ENCODE data around the gene ATXN7L3.
"Not testable (repeated sequence)": the region's sequence is repeated elsewhere in the genome, so short reads cannot be mapped to it uniquely, and the experiment has no call there.

The ATXN7L3 gene, protein sequence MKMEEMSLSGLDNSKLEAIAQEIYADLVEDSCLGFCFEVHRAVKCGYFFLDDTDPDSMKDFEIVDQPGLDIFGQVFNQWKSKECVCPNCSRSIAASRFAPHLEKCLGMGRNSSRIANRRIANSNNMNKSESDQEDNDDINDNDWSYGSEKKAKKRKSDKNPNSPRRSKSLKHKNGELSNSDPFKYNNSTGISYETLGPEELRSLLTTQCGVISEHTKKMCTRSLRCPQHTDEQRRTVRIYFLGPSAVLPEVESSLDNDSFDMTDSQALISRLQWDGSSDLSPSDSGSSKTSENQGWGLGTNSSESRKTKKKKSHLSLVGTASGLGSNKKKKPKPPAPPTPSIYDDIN

DNA sequence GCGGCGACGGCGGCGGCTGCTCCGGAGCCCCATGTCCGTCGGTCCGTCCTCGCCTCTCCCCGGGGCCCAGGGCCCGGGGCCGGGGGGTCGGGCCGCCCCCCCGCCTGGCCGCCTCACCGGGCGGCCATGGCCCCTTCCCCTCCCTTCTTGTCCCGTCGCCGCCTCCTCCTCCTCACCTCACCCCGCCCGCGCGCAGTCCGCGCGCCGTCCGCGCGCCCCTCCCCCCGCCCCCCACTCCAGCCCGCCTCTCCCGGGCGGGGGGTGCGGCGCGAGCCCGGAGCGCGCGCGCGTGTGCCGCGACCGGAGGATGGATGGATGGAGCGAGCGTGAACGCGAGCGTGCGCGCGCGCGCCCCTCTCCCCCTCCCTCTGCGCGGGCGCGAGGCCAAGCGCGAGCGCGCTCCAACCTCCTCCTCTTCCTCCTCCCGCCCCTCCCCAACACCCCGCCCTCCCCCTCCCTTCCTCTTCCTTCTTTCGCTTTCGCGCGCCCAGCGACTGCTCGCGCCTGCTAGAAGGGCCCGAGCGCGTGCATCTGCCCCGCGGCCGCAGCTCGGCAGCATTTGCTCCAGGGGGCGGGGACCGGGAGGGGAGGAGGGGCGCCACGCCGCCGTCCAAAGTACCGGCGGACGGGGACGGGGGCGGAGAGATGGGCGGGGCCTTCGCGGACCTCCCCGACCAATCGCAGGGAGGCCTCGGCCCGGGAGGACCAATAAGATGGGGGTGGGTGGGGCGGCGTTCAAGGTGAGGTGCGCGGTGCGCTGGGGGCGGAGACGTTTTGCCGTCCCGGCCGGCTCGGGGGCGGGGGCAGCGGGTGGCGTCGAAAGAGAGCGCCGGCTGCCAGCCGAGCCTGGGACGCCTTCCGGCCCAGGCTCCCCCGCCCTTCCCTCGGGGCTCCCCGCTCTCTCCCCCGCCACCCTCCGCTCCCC is at the start of gene ATXN7L3:
TSS of gene ATXN7L3 (minus strand) at position 332 of the 925 bp plus-strand sequence. CDS start 1,814 bp downstream, outside the sequence.
- peak; percentile 100 for DNase-seq

DNA sequence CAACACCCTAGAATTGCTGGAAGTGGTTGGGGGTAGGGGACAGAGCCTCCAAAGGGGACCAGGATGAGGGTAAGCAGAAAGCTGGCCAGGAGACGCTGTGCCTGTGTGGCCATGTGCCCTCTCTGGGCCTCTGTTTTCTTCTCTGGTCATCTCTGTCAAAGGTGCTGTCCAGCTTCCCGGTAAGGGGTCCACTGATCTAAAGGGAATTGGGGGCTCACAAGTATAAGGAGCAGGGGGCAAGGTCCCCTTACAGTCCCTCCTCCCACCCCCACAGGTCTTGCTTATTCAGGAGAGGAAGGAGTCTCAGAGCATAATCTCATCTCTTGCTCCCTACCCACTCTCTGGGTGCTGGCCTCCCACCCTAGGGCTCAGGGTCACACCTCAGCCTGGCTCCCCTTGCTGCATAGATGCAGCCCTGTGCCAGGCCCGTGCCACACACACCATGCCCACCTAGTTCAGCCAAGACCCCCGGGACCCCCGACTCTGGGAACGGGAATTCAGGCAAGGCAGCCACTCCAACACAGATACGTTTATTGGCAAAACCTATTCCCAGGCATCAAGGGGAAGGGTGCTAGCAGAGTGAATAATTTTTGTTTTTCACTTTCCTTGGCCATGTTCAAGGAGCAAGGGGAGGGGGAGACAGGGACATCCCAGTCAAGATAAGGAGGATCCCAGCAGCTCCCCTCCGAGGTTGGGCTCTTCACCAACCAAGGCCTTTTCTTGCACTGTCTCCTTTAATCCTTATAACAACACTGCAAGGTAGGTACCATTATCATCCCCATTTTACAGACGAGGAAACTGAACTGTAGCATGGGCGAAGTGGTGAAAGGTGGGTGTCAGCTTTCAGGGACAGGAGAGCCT is 48.4 kb upstream of the ATXN7L3 start:
- DNase-seq, result peak; percentile 10

DNA sequence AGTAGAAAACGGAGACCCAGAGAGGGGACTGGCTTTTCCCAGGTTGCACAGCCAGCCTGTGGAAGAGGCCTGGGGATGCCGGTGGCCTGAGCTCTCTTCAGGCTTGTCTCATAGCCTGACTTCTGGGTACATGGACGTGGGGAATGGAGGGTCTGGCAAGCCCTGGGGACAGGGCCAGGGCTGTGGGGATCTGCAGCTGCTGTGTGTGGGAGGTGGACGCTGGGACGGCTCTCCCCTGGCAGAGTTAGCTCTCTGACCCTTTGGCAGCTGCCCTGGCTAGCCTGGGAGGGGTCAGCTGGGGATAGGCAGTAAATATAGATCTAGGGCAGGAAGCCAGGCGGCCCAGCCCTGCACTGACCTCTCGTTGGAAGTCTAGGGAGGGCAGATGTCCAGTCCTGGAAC is 47.8 kb upstream of the ATXN7L3 start:
- peak; percentile 37 for DNase-seq

DNA sequence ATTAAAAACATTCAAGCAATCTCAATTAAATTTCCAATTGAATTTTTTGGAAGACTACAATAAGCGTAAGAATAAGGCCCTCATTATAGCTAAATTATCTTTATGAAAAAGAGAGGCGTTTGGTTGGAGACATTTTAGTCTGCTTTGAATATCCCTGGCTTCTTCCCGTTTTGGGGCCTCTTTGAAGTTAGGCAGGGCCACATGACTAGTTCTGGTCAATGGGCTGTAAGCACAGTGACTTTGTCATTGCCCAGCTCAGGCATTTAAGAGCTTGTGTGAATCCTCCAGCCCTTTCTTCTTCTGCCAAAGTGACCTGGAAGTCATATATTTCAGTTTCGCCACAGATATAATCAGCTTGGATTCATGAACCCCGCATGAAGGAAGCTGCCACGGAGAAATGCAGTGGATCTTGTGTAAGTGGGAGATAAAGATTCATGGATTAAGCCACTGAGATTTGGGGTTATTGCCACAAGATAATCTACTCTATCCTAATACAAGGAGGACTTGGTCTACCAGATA is 41.5 kb upstream of the ATXN7L3 start:
- DNase-seq, result no peak

DNA sequence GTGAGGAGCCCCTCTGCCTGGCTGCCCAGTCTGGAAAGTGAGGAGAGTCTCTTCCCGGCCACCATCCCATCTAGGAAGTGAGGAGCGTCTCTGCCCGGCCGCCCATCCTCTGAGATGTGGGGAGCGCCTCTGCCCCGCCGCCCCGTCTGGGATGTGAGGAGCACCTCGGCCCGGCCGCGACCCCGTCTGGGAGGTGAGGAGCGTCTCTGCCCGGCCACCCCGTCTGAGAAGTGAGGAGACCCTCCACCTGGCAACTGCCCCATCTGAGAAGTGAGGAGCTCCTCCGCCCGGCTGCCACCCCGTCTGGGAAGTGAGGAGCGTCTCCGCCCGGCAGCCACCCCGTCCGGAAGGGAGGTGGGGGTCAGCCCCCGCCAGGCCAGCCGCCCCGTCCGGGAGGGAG is 38.2 kb upstream of the ATXN7L3 start:
- DNase-seq, result not testable (repeated sequence)

DNA sequence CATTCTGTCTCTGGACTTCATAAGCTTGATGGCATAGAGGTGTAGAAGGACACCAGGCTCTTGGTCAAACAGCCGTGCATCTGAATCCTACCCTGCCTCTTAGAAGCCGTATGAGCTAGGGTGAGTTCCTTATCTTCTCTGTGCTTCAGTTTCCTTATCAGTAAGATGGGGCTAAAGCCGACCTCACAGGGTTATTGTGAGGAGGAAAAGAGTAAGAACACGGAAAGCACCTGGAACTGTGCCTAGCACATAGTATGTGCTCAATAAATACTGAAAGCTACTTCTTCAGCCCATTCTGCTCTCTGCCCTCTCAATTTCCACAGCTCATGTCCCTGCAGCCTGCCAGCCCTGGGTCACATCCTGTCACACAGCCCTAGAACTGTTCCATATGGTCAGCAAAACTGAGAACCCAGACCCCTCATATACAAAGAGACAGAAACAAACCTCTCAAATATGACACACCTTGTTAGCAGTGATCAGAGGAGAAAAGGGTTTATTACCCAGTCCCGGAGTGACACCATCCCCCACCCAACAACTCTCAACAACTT is 36.8 kb upstream of the ATXN7L3 start:
- no peak for DNase-seq

DNA sequence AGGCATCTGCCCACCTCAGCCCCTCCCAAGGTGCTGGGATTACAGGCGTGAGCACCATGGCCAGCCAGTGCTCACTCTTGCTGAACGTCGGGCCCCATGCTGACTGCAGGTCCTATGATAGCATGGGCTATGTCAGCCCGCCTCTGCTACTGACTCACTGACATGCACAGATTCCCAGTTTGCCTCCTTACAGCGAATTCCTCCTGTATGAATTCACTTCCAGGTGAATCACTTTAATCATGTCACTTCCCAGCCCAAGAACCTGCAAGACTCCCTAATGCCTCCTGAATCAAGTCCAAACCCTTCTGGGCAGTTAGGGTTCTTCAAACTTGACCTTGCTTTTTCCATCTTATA is 35.9 kb upstream of the ATXN7L3 start:
- DNase-seq, result no peak

DNA sequence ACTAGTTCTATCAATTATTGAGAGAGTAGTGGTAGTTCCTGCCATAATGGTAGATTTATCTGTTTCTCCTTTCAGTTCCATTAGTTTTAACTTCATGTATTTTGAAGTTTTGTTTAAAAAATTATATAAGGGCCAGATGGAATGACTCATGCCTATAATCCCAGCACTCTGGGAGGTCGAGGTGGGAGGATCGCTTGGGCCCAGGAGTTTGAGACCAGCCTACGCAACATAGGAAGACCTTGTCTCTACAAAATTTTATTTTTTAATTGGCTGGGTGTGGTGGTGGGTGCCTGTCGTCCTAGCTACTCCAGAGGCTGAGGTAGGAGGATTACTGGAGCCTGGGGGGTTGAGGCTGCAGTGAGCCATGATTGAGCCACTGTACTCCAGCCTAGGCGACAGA is 33.9 kb upstream of the ATXN7L3 start:
- no peak for DNase-seq

DNA sequence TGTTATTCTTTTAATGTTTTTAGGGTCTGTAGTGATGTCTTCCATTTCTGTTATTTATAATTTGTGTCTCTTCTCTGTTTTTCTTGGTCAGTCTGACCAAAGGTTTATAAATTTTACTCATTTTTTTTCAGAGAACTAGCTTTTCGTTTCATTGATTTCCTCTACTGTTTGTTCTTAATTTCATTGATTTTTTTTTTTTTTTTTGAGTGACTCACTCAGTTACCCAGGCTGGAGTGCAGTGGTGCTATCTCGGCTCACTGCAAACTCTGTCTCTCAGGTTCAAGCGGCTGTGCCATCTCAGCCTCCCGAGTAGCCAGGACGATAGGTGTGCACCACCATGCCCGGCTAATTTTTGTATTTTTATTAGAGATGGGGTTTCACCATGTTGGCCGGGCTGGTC is 32.4 kb upstream of the ATXN7L3 start:
- DNase-seq, result no peak

DNA sequence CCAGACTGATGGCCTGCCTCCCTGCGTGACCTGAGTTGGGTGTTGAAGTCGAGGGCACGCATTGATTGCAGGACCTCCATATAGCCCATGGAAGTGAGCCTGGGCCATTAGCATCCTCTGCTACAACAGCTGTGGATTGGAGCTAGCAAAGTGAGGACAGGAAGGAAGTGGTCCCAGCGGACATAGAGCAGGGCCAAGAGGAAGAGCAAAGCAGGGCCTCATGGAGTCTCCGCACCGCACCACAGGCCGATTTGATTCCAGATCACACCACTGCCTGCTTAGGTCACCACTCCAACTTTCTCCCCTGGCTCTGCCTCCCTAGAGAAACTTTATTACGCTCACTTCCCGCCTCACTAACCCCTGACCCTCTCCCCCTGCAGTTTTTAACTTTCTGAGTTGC is 30.5 kb upstream of the ATXN7L3 start:
- DNase-seq, result no peak

DNA sequence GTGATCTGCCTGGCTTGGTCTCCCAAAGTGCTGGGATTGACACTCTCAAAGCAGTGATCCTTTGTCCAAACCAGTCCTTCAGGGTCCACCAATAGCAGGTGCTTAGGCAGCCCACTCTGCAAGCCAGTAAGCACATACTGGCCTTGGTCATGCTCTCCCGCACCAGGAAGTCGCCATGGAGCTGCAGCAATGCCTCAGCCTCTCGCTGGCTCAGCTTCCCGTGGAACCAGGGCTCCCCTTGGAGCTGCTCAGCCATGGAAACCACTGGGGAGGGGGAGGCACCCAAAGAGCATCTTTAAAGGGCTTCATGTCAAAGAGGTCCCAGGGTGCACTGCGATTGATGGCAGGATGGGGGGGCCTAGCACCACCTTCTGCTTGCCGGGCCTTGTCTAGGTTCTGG is 29.4 kb upstream of the ATXN7L3 start:
- DNase-seq, result no peak

DNA sequence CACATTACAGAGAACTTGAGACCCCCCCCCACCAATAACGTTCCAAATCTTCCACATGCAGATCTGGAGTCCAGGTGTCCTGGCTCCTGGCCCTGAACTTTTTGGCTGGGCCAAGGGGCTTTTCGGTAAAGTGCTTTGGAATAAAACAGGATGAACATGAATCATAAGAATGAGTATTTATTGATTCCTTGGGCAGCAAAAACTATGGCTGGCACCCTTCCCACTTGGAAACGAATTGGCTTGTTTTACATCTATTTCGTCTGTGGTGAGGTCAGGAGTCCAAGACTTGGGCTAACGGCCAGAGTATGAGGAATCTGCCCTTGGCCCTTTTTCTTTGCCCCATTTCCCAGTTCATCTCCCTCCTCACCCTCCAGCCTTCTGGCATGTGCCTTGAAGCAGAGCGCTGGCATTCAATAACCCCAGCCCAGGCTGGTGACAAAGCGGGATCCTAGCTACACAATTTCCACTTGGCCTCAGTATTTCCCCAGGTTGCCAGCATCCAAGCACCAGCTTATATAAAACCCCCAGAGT is 23.9 kb upstream of the ATXN7L3 start:
- peak; percentile 64 for DNase-seq

DNA sequence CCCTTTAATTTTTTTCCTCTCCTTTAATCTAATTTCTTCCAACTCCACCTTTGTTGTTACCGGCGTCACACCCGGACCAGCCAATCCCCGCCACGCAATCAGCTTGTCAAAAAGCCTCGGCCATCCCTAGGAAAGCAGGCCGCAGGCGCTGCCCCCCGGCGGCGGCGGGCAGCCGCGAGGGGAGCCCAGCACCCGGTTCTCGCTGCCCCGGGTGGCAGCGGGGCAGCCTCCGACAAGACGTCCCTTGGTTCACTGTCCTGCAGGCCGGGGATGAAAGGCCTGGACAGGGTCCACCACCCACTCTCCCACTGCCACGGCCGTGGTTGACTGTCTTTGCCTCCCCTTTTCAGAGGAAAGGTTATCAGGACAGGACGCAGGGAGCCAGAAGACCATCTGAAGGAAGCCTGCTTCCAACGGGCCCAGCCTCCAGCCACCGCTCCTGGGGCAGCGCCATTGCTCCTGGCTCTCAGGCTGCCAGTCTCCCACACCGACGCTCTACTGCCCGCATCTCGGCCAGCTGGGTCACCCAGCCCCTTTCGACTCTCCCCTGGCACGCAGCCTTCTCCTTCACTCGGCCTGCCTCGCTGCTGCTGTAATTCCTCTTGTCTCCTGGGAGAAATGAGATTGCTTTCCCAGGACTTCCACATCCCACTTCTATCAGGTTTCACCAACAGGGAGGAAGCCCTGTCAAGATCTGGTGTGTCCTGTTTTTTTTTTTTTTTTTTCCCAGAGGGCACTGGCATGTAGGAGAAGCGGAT is 22.6 kb upstream of the ATXN7L3 start:
- peak; percentile 76 for DNase-seq

DNA sequence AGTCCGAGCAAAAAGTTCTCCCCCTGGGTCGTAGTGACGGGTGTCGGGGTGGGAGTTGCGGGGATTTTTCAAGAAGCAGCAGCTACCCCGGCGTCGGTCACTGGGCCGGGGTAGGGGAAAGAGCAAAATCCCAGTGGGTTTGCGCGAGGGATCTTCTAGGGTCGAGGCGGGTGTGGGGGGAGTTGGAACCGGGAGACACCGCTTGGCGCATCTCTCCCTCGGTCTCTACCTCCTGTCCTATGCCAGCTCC is 22.1 kb upstream of the ATXN7L3 start:
- DNase-seq, result peak; percentile 57

DNA sequence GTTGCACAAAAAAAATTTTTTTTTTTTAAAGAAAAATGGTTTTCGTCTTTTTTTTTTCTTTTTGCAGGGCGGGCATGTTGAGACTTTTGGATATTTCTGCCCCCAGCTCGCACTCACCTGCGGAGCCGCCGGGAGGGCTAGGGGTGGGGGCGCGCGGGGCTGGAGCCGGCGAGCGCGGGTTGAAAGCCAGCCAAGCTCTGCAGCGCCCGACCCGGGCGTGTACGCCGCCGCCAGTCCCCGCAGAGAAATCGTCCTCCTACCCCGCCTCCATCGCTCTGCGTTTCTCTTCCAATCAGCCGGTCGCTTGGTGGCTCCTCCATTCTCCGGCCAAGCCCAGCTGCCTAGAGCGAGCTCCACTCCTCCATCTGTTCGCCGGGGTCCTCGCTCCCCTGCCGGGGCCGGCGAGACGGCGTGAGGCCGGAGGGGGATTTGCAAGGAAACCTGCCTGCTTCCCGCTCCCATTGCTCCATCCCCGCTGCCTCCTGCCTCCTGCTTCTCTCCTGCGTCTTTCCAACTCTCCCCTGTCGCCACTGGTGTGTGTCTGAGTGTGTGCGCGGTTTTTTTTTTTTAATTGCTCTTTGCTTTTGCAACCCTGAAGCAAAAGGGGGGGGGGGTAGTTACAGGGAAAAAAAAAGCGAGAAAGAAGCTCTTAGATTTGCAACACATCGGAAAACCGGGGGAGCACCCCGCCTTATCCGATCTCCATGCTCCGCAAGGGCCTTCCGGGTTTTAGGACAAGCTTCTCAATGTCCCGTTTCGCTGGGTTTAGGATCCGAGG is 21.6 kb upstream of the ATXN7L3 start:
- DNase-seq, result peak; percentile 89

DNA sequence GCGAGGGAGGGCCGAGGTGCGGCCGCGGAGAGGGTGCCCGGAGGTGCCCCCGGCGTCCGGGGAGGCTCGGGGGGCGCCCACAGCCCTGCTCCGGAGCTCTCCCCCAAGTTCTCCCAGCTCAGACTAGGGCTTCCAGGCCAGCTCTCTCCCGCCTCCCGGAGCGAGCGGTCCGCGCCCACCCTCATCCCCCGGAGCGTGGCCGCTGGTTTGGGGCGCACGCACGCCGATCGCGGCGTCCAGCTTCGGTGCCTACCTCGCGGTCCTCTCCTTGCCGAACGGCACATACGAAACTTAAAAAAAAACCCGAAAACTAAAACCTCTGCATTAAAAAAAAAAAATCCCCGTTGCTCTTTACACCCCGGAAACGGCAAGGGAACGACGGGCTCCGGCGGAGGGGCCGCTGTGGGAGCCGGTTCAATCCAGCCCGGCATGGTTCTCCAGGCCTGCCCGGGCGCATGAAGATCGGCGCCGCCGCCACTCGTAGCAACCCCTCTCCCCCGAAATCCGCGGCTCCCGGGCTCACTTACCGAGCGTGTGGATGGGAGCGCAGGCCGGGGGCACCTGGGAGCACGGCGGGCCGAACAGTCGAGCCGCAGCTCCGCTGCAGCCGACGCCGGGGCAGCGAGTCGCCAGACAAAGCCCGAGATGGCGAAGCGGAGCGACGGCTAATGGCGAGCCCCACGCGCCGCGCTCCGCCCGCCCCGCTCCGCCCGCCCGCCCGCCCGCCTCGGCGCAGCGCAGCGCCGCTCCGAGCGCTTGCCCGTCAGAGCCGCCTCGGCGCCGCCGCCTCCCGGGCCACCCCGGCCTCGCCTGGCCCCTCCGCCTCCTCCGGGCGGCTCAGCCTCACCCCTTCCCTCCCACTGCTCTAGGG is 20.8 kb upstream of the ATXN7L3 start:
- DNase-seq, result peak; percentile 75

DNA sequence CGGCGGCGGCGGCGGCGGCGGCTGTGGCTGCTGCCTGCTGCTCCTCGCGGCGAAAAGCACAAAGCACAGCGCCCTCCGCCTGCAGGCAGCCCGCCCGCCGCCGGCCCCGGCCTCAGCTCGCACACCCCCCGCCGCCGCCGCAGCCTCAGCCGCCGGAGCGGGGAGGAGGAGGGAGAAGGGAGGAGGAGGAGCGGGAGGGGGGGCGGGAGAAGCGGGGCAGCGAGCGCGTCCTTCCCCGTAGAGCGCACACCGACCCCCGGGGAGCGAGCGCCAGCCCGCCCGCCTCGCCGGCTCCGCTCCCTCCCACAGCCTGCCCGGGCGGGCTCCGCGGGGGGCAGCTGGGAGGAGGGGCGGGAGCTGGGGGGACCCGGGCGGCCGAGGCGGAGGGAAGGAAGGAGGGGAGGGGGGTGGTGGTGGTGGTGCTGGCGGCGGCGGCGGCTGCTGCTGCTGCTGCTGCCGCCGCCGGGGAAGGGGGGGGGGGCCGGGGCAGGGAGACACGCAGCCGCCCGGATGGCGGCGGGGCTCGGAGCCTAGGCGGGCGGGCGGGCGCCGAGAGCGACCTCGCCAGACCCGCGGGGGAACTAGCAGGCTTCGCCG is 20.0 kb upstream of the ATXN7L3 start, which contains the start of gene UBTF:
TSS of gene UBTF (minus strand) at position 60 of the 597 bp plus-strand sequence. CDS start 1,446 bp downstream, outside the sequence.
- DNase-seq, result peak; percentile 91

DNA sequence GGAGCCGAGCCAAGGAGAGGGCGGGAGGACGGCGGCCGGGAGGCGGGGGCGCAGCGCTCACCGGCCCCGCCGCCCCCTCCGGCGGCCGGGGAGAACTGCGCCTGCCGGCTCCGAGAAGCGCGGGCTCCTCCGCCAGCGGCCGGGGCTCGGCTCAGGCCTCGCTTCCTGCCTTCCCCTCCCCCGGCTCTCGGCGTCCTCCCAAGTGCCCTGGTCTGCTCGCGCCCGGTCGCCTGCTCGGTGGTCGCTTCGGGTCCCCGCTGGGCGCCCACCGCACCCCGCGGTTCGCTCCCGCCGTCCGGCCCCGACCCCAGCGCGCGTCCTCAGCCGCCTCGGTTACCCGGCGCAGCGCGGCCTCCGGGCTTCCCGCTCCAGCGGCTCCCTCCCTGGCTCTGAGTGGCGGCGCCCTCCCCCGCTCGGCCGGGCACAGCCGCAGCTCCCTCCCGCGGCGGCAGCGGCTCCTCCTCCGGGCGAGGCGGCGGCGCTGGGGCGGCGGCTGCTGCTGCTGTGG is 19.5 kb upstream of the ATXN7L3 start:
- DNase-seq, result no peak

Measured in left hindlimb (tissue), 1 donor.